HG03457 (cell line): Measurements from ENCODE around the gene PSMB10.
A peak's percentile ranks its signal among the peaks of the same experiment; 100 is the strongest.

ENCODE experiments used
- ATAC-seq: cut with Tn5 transposase; IDR thresholded peaks from one replicate; pipeline ENCODE4 v1.9.1; 2021; ENCODE audit warnings: moderate number of reproducible peaks; ENCODE audit not compliant: unreplicated experiment

The PSMB10 gene

GRCh38 chr16:67897231-67897630 is 39.4 kb downstream of the PSMB10 start:
- no peak for ATAC-seq

GRCh38 chr16:67893743-67894399 is 42.8 kb downstream of the PSMB10 start:
- ATAC-seq = no peak

- peak; percentile 76 for ATAC-seq
Observed at GRCh38 chr16:67892899-67893742, 43.5 kb downstream of the PSMB10 start, which contains the start of gene PSKH1. Gene PSKH1 (plus strand): TSS chr16:67893254. CDS start chr16:67908750, 15,496 bp downstream.

GRCh38 chr16:67892375-67892774 is 44.3 kb downstream of the PSMB10 start:
- ATAC-seq = no peak

- ATAC-seq = no peak
Observed at GRCh38 chr16:67888331-67888730, 48.3 kb downstream of the PSMB10 start.

GRCh38 chr16:67886387-67886786 is 50.3 kb downstream of the PSMB10 start:
- no peak for ATAC-seq

- no peak for ATAC-seq
Observed at GRCh38 chr16:67885976-67886375, 50.7 kb downstream of the PSMB10 start.

- no peak for ATAC-seq
Observed at GRCh38 chr16:67885545-67885944, 51.1 kb downstream of the PSMB10 start.

GRCh38 chr16:67884684-67885083 is 52.0 kb downstream of the PSMB10 start, which contains the start of gene NRN1L:
Gene NRN1L (plus strand): TSS chr16:67884885. CDS start chr16:67884904, 19 bp downstream.
- ATAC-seq = no peak
